Measurements from ENCODE around the gene ROGDI.

GRCh38 chr16:4767872-4768548 lies 34.4 kb downstream of the ROGDI start:
- no peak for TF ChIP-seq CTCF (IDR thresholded peaks at IDR 0.05)
- no peak for TF ChIP-seq EZH2 (IDR thresholded peaks at IDR 0.05; ENCODE audit: borderline replicate concordance, insufficient read depth, low read depth, low read length, poor library complexity, severe bottlenecking)
